Sigmoid colon (tissue), 4 donors: Measurements from ENCODE around the gene MLLT3.

Experiments
- CTCF ChIP-seq, 4 experiments: fragments of 450-650 bp in 3 of 4; fragments of 200-600 bp in 1 of 4; IDR thresholded peaks; one replicate each; pipeline ENCODE4 v1.5.1; 2016 to 2019; ENCODE audit warnings: antibody characterized with exemption in 4 of 4, mild to moderate bottlenecking in 3 of 4, moderate library complexity in 2 of 4
- EP300 ChIP-seq, 4 donors: sonication (generic); formaldehyde crosslinking; IDR thresholded peaks; one replicate each; pipeline ENCODE4 v1.6.1; 2017; ENCODE audit warnings: antibody characterized with exemption in 4 of 4
- POLR2A ChIP-seq, 2 donors: fragments of 450-650 bp; IDR thresholded peaks; one replicate each; pipeline ENCODE4 v1.6.1; 2016; ENCODE audit warnings: antibody characterized with exemption in 2 of 2, mild to moderate bottlenecking in 2 of 2, moderate library complexity in 2 of 2

GRCh38 chr9:20314981-20315380 is 307.3 kb downstream of the MLLT3 start:
- no peak for TF ChIP-seq CTCF (IDR thresholded peaks at IDR 0.05)
- TF ChIP-seq POLR2A (IDR thresholded peaks at IDR 0.05) = no peak
- TF ChIP-seq EP300 (IDR thresholded peaks at IDR 0.05) = no peak
